ENCODE measurements around the gene RBMS1. TPM values are rescaled to one million over a fixed set of nuclear protein-coding genes. Genes with fewer than 3 reads are reported as not detected.

The RBMS1 gene
- total RNA-seq, 1 donor from 2014 or later: 73.7 TPM

- H3K27me3 Mint-ChIP-seq: no peaks in the 10 kb centered on the region
Observed at GRCh38 chr2:160281213-160281612, 212.4 kb downstream of the RBMS1 start.

GRCh38 chr2:160279813-160280465 lies 213.7 kb downstream of the RBMS1 start:
- Mint-ChIP-seq H3K27ac (peak overlapping the region; percentile 11), H3K4me3 (no peak overlapping the region), H3K4me1 (ENCODE audit: unreplicated experiment) (peaks cover 13% of the 10 kb centered on the region), H3K27me3 (no peaks in the 10 kb centered on the region), H3K9me3 (no peaks in the 10 kb centered on the region), H3K36me3 (peaks cover 61% of the 10 kb centered on the region)
- no peak for DNase-seq (ENCODE audit: extremely low spot score, unreplicated experiment)
- no peak for TF ChIP-seq CTCF (conservative IDR thresholded peaks at IDR 0.05)

More at GRCh38 chr2:160281213-160281612, 212.4 kb downstream of the RBMS1 start:
- H3K27ac Mint-ChIP-seq: no peak overlapping the region
- H3K9me3 Mint-ChIP-seq: no peaks in the 10 kb centered on the region
- TF ChIP-seq CTCF (conservative IDR thresholded peaks at IDR 0.05): no peak
- DNase-seq (ENCODE audit: extremely low spot score, unreplicated experiment): no peak
- peaks cover 7% of the 10 kb centered on the region for H3K4me1 Mint-ChIP-seq (ENCODE audit: unreplicated experiment)
- H3K36me3 Mint-ChIP-seq: peaks cover 56% of the 10 kb centered on the region
- no peak overlapping the region for H3K4me3 Mint-ChIP-seq

GRCh38 chr2:160278879-160279177 lies 214.8 kb downstream of the RBMS1 start:
- no peak overlapping the region for H3K4me3 Mint-ChIP-seq
- H3K27me3 Mint-ChIP-seq: no peaks in the 10 kb centered on the region
- TF ChIP-seq CTCF (conservative IDR thresholded peaks at IDR 0.05): peak; percentile 66
- peak overlapping the region; percentile 39 for H3K27ac Mint-ChIP-seq
- no peak for DNase-seq (ENCODE audit: extremely low spot score, unreplicated experiment)
- no peaks in the 10 kb centered on the region for H3K9me3 Mint-ChIP-seq
- H3K36me3 Mint-ChIP-seq: peaks cover 57% of the 10 kb centered on the region
- peaks cover 13% of the 10 kb centered on the region for H3K4me1 Mint-ChIP-seq (ENCODE audit: unreplicated experiment)

GRCh38 chr2:160278101-160278878 lies 215.3 kb downstream of the RBMS1 start:
- Mint-ChIP-seq H3K27ac (peak overlapping the region; percentile 39), H3K36me3 (peaks cover 58% of the 10 kb centered on the region), H3K9me3 (no peaks in the 10 kb centered on the region), H3K27me3 (no peaks in the 10 kb centered on the region), H3K4me3 (no peak overlapping the region), H3K4me1 (ENCODE audit: unreplicated experiment) (peaks cover 14% of the 10 kb centered on the region)
- no peak for DNase-seq (ENCODE audit: extremely low spot score, unreplicated experiment)
- no peak for TF ChIP-seq CTCF (conservative IDR thresholded peaks at IDR 0.05)

GRCh38 chr2:160277151-160277550 lies 216.5 kb downstream of the RBMS1 start:
- H3K9me3 Mint-ChIP-seq: no peaks in the 10 kb centered on the region
- no peaks in the 10 kb centered on the region for H3K27me3 Mint-ChIP-seq
- peaks cover 54% of the 10 kb centered on the region for H3K36me3 Mint-ChIP-seq
- H3K4me1 Mint-ChIP-seq (ENCODE audit: unreplicated experiment): peaks cover 24% of the 10 kb centered on the region
- no peak for TF ChIP-seq CTCF (conservative IDR thresholded peaks at IDR 0.05)
- no peak for DNase-seq (ENCODE audit: extremely low spot score, unreplicated experiment)
- no peak overlapping the region for H3K4me3 Mint-ChIP-seq
- no peak overlapping the region for H3K27ac Mint-ChIP-seq

Data from type B pancreatic cell (in vitro differentiated cells).